GM12864 (cell line): ENCODE data around the gene TGIF1.

Source experiments
- DNase-seq: peaks from one replicate; pipeline ENCODE4 v3.0.0-alpha.2; 2011; ENCODE audit warnings: low read depth
- H3K4me3 ChIP-seq: 2 replicates; pipeline ENCODE4 v1.5.1; 2011; ENCODE audit warnings: mild to moderate bottlenecking, low read depth, low read length, control low read depth
- CTCF ChIP-seq: IDR thresholded peaks from 2 replicates; pipeline ENCODE4 v1.5.1; 2011; ENCODE audit warnings: low read depth, mild to moderate bottlenecking, moderate library complexity, low read length, control low read depth, inconsistent platforms; ENCODE audit errors: missing control alignments

The TGIF1 gene

GRCh38 chr18:3494245-3494526 is 44.2 kb downstream of the TGIF1 start:
- no peak for DNase-seq
- TF ChIP-seq CTCF, result no peak
- no peak overlapping the region for H3K4me3 ChIP-seq

GRCh38 chr18:3494569-3494968 is 44.6 kb downstream of the TGIF1 start:
- H3K4me3 ChIP-seq, result no peak overlapping the region
- TF ChIP-seq CTCF, result no peak
- DNase-seq, result no peak

GRCh38 chr18:3495691-3496430 is 45.9 kb downstream of the TGIF1 start:
- TF ChIP-seq CTCF, result no peak
- no peak overlapping the region for H3K4me3 ChIP-seq
- DNase-seq, result no peak

- no peak for TF ChIP-seq CTCF
- no peak for DNase-seq
- no peak overlapping the region for H3K4me3 ChIP-seq
Observed at GRCh38 chr18:3498698-3499471, 48.9 kb downstream of the TGIF1 start.

- H3K4me3 ChIP-seq, result no peak overlapping the region
- DNase-seq, result no peak
- TF ChIP-seq CTCF, result no peak
Observed at GRCh38 chr18:3499501-3499900, 49.5 kb downstream of the TGIF1 start.

GRCh38 chr18:3500016-3500415 is 50.0 kb downstream of the TGIF1 start:
- H3K4me3 ChIP-seq, result no peak overlapping the region
- TF ChIP-seq CTCF, result no peak
- no peak for DNase-seq

- no peak for TF ChIP-seq CTCF
- H3K4me3 ChIP-seq, result no peak overlapping the region
- no peak for DNase-seq
Observed at GRCh38 chr18:3502650-3503049, 52.7 kb downstream of the TGIF1 start.
